ENCODE data around the gene EEF2.

EEF2 gene

DNA sequence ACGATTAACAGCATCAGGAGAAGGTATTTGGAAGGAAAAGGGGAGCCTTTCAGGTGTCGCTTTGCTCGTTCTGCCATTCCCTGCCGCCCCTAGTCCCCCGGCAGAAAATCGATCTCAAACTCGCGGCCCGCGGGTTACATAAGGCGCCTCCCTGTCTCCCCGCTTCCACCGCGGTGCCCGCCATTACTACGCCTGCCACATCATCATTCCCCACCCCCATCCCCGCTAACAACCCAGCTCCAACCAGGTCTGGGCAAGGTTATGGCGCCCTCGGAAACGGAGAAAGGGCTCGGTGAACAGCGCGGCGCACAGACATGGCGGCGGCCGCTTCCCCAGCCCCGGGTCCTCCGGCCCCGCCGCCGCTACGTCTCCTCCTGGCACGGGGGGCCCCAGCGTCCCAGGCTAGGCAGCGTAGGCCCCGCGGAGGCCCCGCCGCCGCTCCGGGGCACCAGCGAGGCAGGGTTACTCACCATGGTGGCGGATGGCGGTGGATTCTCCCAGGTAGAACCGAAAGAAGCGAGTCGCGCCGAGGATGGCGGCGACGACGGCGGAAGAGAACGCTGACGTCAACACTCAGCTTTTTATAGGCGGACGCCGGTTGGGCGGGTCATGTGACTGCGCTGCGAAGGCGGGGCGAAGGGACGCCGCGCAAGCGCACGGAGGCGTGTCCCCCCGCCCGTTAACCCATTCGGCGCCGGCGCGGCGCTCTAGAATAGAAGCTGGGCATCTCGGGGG is at the start of gene EEF2:
TSS of gene EEF2 (minus strand) at position 556 of the 735 bp plus-strand sequence. CDS start at position 473, 83 bp downstream.
- H3K4me3 ChIP-seq (ENCODE audit: low read length), result peak within 1 kb of the TSS; percentile 91
- no peak for TF ChIP-seq ZNF274 (IDR thresholded peaks at IDR 0.05; ENCODE audit: low read depth, low read length)

DNA sequence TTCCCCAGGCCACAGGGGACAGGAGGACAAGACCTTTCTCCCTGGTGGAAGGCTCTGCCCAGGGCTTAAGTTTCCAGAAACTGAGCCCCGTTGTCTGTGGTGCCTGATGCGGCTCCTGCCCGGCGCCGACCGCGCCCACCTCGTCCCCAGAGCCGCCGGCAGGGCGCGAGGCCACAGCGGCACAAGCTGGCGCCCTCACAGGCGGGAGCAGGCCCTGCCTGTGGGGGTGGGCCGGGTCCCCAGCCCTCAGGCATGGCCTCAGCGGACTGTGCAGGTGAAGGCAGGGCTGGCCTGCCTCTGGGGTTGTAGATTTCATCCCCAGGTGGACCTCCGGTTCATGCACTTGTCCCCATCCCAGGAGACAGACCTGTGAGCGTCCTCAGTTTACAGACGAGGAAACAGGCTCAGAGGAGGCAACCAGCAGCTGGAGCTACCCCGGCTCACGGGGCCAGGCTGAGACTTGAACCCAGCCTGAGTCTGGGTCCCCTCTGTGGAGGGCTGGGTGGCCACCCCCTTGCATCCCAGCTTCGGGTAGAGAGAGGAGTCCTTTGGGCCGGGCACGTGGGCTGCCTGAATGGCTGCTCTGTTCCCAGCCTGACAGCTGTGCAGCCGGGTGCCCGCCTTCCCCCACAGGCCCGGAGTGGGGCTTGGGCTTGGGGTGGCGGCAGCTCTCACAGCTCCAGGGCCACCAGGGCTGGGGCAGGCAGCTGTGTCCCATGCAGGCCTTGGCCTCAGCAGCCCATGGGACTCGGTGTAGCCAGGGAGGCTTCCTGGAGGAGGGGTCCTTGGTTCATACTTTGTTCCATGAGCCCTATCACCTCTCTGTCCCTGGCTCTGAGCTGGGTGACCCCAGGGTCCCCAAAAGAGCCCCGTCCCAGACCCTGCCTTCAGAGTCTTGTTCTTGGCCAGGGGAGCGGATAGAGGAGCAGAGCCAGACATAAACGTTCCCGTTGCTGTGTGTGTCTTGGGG is 49.1 kb upstream of the EEF2 start:
- TF ChIP-seq ZNF274 (IDR thresholded peaks at IDR 0.05; ENCODE audit: low read depth, low read length), result no peak
- no peak overlapping the region for H3K4me3 ChIP-seq (ENCODE audit: low read length)

GRCh38 chr19:4033028-4033956 is 48.0 kb upstream of the EEF2 start:
- no peak overlapping the region for H3K4me3 ChIP-seq (ENCODE audit: low read length)
- TF ChIP-seq ZNF274 (IDR thresholded peaks at IDR 0.05; ENCODE audit: low read depth, low read length), result no peak

- H3K4me3 ChIP-seq (ENCODE audit: low read length), result no peak overlapping the region
- TF ChIP-seq ZNF274 (IDR thresholded peaks at IDR 0.05; ENCODE audit: low read depth, low read length), result no peak
These were observed 47.2 kb upstream of the EEF2 start for GRCh38 chr19:4032436-4032835.

DNA sequence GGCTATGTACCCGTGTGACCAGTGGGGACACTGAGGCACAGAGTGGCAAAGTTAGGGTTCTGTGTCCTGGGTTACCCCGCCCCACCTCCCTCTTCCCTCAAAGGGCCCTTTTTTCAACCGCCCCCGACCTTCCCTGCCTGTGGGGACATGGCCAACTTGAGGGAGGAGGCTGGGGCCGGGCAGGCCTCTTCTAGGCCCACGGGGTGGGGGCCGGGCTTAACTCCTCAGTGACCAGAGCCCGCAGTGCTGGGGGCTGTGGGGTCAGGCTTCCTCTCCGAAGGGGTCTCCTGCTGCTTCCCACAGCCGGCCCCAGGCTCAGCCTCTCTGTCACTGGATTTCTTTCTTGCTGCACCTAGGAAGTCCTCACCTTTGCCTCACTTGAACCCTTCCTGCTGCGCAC is 46.2 kb upstream of the EEF2 start:
- H3K4me3 ChIP-seq (ENCODE audit: low read length), result no peak overlapping the region
- TF ChIP-seq ZNF274 (IDR thresholded peaks at IDR 0.05; ENCODE audit: low read depth, low read length), result no peak

- no peak for TF ChIP-seq ZNF274 (IDR thresholded peaks at IDR 0.05; ENCODE audit: low read depth, low read length)
- no peak overlapping the region for H3K4me3 ChIP-seq (ENCODE audit: low read length)
These were observed 45.7 kb upstream of the EEF2 start for GRCh38 chr19:4030981-4031380.

DNA sequence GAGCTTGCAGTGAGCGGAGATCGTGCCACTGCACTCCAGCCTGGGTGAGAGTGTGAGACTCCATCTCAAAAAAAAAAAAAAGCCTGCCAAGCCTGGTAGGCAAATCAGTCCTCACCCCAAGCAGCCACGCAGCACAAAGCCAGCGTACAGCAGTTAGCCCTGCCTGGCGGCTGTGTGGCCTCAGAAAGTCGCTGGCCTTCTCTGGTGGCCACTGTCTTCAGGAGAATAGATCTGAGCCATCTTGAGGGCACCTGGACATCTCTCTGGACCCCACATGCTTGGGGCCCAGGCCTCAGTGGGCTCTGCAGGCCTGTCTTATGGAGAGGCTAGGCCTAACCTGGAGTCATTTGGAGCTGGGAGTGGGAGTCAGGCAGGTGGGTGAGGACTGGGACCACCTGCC is 45.3 kb upstream of the EEF2 start:
- TF ChIP-seq ZNF274 (IDR thresholded peaks at IDR 0.05; ENCODE audit: low read depth, low read length), result no peak
- no peak overlapping the region for H3K4me3 ChIP-seq (ENCODE audit: low read length)

DNA sequence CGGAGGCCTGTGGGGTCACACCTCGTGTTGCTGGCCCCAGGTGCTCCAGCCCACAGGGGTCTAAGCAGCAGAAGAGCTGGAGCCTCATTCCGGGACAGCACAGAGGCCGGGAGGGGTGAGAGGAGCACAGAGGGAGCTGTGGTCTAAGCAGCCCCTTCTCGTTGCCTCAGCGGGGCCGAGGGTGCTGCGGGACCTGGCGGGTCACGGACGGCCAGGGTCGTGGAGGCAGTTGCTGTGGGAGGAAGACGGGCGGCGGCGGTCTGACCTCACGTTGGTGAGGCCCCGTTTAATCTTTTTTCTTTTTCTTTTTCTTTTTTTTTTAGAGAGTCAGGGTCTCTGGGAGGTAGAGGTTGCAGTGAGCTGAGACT is 44.0 kb upstream of the EEF2 start:
- H3K4me3 ChIP-seq (ENCODE audit: low read length), result no peak overlapping the region
- TF ChIP-seq ZNF274 (IDR thresholded peaks at IDR 0.05; ENCODE audit: low read depth, low read length), result no peak

- TF ChIP-seq ZNF274 (IDR thresholded peaks at IDR 0.05; ENCODE audit: low read depth, low read length), result no peak
- no peak overlapping the region for H3K4me3 ChIP-seq (ENCODE audit: low read length)
These were observed 43.3 kb upstream of the EEF2 start for GRCh38 chr19:4028334-4029246.

DNA sequence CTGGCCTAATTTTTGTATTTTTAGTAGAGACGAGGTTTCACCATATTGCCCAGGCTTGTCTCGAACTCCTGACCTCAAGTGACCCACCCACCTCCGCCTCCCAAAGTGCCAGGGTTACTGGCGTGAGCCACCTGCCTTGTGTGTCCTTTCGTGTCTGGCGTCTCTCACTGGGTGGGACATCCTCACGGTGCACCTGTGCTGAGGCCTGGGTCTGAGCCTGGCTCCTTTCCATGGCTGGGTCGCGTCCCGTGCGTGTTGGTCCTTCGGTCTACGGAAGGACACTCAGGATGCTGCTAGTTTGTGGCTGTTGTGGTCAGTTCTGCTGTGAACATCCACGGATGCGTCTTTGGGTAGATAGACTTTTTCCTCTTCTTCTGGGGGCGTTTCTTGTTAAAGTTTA is 41.9 kb upstream of the EEF2 start:
- no peak overlapping the region for H3K4me3 ChIP-seq (ENCODE audit: low read length)
- TF ChIP-seq ZNF274 (IDR thresholded peaks at IDR 0.05; ENCODE audit: low read depth, low read length), result no peak

DNA sequence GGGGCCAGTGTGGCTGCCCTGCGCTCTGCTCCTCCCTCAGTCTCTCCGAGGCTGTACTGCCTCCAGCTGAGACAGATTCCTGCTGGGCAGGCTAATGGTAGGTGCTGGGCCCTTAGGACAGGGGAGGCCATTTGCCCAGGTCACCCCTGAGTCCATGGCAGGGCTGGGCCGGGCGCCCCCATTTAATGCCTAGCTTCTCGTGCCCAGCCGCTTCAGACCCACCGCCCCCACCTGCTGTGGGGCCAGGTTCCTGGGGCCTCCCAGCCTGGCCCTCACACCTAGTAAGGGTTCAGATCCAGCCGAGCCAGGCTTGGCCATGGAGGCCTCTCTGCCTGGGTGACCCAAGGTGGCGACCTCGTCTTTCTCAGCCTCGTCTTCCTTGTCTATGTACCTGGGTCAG is 40.1 kb upstream of the EEF2 start:
- H3K4me3 ChIP-seq (ENCODE audit: low read length), result no peak overlapping the region
- TF ChIP-seq ZNF274 (IDR thresholded peaks at IDR 0.05; ENCODE audit: low read depth, low read length), result no peak

DNA sequence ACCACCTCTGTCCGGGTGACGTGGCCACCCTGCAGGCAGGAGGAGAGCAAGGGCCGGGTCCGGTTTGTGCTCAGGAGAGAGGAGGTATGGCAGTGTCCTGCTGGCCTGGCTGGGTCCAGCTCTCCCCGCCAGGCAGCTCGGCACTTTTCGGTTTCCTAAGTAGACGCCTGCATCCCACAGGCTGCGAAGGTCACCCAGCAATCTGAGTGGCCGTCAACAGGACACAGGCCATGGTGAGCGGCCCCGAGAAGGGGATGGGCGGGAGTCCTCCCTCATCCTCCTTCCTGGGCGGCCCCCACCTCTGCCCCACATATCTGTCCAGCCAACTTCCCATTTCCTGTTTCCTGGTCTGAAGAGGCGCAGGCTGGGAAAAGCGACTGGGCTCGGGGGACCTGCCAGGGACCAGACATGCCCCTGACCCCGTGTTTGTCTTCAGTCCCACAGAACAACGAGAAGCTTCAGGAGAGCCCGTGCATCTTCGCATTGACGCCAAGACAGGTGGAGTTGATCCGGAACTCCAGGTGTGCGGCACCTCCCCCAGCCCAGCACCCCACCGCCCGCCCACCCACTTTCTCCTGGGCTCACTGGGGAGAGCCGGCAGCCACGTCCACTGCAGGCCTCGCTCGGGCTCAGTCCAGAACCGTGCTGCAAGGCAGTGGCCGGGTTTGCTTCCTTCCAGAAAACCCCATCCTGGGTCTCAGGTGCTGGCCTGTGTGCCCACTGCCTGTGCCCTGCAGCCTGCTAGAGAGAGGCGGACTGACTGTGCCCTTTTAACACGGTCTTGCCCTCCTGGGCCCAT is 38.5 kb upstream of the EEF2 start:
- no peak for TF ChIP-seq ZNF274 (IDR thresholded peaks at IDR 0.05; ENCODE audit: low read depth, low read length)
- H3K4me3 ChIP-seq (ENCODE audit: low read length), result no peak overlapping the region

All from GM08714 (cell line).